ENCODE results near the gene DEFB131B.
"Not testable (repeated sequence)": the region's sequence is repeated elsewhere in the genome, so short reads cannot be mapped to it uniquely, and the experiment has no call there.

Gene DEFB131B, protein sequence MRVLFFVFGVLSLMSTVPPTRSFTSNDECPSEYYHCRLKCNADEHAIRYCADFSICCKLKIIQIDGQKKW

DNA sequence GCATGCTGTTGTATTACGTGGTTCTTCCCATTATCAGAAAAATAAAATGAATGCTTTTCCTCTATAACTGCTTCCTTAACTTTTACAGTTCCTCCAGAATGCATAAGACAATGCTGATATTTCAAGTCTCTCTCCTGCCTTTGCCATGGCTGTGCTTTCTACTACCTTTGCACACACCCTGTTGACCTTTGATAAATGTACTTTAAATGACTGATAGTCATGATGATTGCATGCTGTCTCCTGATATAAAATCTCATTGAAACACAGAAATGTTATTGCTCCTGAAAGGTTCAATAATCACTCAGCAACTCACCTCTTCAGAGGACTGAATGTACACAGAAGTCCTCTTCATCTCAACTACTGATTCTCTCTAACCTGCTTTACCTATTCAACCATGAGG, at the start of gene DEFB131B:
DEFB131B (plus strand) TSS at position 395 of the 400 bp plus-strand sequence; CDS start at position 395, 0 bp downstream.
- not testable (repeated sequence) for DNase-seq

DNA sequence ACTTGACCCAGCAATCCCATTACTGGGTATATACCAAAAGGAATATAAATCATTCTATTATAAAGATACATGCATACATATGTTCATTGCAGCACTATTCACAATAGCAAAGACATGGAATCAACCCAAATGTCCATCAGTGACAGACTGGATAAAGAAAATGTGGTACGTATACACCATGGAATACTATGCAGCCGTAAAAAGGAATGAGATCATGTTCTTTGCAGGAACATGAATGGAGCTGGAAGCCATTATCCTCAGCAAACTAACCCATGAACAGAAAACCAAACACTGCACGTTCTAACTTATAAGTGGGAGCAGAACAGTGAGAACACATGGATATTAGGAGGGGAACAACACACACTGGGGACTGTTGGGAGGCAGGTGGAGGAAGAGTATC, 49.0 kb upstream of the DEFB131B start:
- not testable (repeated sequence) for DNase-seq

DNA sequence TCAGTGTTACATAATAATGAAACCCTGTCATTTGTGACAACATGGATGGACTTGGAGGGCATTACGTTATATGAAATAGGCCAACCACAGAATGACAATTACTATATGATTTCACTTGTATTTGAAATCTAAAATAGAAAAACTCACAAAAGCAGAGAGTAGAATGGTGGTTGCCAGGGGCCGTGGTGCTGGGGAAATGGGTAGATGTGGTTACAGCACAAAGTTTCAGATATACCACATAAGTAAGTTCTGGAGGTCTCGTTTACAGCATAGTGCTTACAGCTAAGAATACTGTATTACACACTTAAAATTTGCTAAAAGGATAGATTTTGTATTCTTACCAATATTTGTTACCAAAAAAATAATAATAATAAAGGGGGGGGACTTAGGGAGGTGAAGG, 48.6 kb upstream of the DEFB131B start:
- not testable (repeated sequence) for DNase-seq

DNA sequence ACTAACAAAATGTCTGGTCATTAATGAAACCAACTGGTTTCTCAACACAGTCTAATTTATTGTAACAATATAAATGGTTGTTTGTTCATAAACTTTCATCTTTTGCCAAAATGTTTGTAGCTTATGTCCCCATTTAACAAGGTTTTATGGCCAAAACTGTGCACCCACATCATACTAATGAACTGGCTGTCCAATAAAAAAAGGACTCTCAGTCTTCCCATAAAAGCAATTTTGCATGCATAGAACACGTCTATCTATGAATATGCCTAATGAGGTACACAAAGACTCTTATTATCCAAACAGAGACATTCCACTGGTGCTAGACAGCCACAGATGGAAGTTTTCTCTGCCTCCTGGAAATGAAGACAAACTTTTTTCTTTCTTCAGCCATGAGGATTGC, 45.4 kb upstream of the DEFB131B start, which contains the start of gene DEFB108B:
DEFB108B (plus strand) TSS at position 390 of the 400 bp plus-strand sequence; CDS start at position 390, 0 bp downstream.
- not testable (repeated sequence) for DNase-seq

DNA sequence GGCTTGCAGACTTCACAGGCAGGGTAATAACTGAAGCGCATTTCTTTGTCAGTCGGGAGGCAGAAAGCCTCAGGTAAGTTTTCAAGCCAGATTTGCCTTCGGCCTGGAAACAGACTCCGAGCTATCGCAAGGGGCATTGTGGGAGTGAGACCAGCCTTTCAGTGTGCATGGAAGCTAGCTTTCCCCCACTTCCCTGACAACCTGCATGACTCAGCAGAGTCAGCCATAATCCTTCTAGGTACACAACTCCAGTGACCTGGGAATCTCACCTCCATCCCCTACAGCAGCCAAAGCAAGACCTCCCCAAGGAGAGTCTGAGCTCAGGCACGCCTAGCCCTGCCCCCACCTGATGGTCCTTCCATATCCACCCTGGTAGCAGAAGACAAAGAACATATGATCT, 35.5 kb upstream of the DEFB131B start:
- DNase-seq: not testable (repeated sequence)

DNA sequence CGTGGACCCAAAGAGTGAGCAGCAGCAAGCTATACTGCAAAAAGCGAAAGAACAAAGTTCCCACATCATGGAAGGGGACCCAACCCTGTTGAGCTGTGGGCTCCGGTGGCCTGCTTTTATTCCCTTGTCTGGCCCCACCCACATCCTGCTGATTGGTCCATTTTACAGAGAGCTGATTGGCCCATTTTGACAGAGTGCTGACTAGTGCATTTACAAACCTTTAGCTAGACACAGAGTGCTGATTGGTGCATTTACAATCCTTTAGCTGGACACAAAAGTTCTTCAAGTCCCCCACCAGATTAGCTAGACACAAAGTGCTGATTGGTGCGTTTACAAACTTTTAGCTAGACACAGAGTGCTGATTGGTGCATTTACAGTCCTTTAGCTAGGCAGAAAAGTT, 34.9 kb upstream of the DEFB131B start:
- DNase-seq: not testable (repeated sequence)

DNA sequence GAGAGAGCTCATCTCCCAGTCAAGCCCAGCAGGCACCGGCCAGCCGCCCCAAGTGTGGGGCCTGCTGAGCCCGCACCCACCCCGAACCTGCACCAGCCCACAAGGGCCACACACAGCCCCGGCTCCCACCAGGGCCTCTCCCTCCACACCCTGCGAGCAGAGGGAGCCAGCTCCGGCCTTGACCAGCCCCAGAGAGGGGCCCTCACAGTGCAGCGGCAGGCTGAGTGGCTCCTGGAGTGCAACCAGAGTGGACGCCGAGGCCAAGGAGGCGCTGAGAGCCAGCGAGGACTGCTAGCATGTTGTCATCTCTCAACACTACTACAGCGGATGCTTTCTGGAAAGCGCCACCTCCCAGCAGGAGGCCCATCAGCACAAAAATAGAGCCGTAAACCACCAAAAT, 34.4 kb upstream of the DEFB131B start:
- DNase-seq: no peak

DNA sequence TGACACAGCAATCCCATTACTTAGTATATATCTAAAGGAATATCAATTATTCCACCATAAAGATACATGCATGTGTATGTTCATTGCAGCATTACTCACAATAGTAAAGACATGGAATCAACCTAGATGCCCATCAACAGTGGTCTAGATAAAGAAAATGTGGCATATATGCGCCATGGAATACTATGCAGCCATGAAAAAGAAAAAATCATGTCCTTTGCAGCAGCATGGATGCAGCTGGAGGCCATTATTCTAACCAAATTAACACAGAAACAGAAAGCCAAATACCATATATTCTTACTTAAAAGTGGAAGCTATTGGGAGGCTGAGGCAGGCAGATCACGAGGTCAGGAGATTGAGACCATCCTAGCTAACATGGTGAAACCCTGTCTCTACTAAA, 24.4 kb upstream of the DEFB131B start:
- DNase-seq: not testable (repeated sequence)

DNA sequence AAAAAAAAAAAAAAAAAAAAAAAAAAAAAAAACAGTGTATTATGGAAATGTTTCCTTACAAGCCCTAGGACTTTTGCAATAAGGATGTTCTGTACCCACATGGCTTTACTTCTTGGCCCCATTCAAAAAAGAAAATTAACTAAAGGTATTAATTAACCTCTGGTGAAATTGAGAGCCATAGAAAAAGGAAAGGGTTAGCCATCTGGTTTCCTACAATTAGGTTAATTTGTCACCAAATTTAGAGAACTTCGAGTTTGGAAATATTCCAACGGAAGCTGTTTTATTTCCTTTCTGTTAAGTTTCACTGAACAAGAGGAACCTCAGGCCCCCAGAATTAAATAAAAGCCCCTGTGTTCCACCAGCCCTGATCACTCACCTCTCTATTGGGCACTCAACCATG, 22.4 kb upstream of the DEFB131B start:
- not testable (repeated sequence) for DNase-seq

DNA sequence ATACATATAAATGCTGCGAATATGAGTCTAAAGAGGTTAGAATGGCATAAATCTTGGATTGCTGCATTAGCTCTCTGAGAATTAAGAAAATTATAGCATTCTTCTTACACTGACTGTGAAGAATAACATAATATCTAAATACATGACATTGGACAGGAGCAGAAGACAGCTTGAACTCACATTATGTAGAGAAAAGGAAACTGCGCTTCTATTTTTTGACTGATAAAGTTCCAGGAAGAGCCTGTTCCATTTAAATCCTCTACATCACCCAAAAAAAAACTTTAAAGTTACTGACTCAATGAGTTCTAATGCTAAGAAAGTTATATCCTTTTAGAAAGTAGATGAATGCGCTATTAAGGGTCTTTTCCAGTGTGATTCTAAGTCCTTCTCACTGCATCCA, 17.4 kb upstream of the DEFB131B start:
- not testable (repeated sequence) for DNase-seq

DNA sequence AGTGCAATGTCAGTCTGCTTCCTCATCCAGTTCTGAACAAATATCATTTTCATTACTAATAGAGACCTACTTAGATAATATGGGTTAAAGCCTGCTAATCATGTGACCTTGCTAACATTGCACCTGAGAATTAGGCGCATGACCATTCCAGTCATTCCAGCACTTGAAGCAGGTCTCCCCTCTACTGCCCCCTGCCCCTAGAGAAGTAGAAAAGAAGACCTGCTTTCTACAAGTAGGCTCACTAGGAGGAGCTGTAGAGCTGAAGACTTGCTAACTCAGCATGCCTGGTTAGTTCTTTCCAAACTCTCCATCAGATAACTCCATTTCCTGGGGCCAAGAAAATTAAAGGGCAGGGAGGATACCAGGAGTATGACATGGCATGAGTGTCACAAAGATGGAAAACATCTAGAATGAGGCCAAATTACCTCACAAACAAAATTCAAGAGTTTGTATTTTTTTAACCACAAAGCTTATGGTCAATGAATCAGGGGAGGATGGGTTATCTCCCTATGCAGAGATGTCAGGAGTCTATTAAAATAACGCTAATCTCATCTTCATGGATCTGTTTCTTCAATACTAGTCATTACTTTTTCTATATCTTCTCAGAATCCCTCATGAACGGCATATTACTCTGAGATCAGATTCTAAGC, 14.2 kb upstream of the DEFB131B start:
- DNase-seq: not testable (repeated sequence)

DNA sequence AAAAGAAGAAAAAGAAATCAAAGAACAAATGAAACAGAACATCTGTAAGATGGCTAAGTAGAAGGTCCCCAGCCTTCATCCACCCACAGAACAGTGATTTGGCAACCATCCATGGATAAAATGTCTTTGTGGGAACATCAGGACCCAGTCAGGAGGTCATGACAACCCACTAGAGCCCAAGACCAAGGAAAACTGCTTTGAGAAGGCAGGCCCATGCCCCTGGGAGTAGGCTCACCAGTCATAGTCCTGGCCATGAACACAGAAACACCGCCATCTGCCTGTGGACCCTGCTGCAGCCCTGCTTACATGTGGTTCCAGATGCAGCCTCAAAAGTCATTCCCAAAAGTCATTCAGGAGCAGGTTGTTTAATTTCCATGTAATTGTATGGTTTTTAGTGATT, 11.0 kb upstream of the DEFB131B start:
- DNase-seq: not testable (repeated sequence)

DNA sequence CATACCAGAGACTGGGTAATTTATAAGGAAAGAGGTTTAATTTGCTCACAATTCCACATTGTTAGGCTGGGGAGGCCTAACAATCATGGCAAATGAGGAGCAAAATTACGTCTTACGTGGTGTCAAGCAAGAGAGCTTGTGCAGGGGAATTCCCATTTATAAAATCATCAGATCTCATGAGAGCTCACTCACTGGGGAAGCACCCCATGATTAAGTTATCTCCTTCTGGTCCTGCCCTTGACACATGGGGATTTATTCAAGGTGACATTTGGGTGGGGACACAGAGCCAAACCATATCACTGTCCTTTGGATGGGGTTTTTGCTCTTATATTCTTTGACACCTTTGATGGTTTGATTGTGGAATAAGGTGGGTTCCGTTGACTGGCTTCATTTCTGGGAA, 8.3 kb upstream of the DEFB131B start:
- DNase-seq: not testable (repeated sequence)

DNA sequence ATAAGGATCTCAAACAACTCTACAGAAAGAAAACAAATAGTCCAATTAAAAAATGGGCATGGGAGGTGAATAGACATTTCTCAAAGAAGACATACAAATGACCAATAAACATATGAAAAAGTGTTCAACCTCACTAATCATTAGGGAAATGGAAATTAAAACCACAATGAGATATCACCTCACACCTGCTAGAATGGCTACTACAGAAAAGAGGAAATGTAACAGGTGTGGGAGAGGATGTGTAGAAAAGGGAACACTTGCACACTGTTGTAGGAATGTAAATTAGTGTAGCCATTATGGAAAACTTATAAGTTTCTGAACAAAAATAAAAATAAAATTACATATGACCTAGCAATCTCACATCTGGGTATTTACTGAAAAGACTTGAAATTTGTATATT, 7.6 kb upstream of the DEFB131B start:
- DNase-seq: not testable (repeated sequence)

DNA sequence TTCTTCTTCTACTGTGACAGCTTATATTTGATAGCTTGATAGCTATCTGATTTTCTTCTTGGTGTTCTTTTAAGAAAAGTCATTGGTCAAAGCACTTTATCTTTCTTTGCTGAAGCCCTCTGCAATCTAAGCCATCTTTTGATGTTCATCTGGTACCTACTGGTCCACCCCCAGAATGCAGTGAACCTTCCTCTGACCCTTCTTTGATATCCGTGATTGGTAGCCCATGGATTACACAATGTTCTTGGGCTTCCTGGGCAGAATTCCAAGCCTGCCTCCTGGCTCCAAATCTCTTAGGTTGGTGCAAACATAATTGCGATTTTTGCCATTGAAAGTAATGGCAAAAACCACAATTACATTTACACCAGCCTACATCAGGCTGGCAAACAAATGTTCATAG, 2.0 kb upstream of the DEFB131B start:
- DNase-seq: not testable (repeated sequence)

DNA sequence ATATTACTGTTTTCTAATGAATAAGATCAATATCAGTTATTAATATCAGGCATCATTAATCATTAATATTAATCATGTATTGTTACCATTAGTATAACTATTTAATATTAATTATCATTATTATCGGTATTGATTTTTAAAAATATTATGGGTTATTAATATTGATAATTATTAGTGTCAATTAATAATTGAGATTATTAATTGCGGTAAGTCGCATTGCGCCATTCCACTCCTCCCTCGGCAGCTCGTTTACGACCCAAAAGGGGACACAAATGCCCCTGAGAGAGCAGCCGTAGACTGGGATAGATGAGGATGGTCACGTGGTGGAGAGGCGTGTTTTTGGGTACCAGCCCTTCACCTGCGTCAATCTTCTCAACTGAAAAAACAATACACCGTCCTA, 7.6 kb downstream of the DEFB131B start:
- not testable (repeated sequence) for DNase-seq

DNA sequence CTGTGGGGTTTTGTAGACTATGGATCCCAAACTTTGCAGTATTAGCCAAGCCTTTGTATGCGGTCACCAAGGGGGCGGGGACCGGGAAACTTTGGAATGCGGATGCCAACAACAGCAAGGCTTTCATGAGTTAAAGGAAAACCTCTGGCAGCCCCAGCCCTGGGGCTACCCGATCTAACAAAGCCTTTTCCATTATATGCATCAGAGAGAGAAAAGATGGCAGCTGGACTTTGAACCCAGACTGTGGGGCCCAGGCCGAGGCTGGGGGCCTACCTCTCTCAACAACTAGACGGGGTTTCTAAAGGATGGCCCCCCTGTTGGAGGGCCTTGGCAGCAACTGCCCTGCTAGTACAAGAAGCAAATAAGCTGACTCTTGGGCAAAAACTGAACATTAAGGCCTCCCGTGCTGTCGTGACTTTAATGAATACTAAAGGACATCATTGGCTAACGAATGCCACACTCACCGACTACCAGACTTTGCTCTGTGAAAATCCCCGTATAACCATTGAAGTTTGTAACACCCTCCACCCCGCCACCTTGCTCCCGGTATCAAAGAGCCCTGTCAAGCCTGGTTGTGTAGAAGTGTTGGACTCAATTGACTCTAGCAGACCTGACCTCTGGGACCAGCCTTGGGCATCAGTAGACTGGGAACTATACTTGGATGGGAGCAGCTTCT, 10.2 kb downstream of the DEFB131B start:
- not testable (repeated sequence) for DNase-seq

DNA sequence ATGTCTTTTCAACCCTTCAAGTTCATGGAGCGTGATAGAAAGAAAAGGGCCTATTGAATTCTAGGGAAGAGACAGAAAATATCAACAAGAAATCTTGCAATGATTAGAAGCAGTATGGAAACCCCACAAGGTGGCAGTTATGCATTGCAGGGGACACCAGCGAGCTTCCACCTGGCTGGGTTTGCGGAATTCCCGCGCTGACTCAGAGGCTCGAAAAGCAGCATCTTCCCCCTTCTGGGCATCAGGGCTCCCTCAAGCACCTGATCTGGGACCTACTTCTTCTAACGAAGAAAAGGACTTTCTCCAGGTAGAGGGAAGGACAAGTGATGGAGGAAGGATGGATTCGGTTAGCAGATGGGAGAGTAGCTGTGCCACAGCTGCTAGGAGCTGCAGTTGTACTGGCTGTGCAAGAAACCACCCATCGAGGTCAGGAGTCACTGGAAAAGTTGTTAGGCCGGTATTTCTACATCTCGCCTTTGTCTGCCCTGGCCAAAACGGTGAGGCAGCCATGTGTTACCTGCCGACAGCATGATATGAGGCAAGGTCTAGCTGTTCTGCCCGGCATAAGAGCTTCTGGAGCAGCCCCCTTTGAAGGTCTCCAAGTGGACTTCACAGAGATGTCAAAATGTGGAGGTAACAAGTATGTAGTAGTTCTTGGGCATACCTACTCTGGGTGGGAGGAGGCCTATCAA, 11.1 kb downstream of the DEFB131B start:
- not testable (repeated sequence) for DNase-seq

DNA sequence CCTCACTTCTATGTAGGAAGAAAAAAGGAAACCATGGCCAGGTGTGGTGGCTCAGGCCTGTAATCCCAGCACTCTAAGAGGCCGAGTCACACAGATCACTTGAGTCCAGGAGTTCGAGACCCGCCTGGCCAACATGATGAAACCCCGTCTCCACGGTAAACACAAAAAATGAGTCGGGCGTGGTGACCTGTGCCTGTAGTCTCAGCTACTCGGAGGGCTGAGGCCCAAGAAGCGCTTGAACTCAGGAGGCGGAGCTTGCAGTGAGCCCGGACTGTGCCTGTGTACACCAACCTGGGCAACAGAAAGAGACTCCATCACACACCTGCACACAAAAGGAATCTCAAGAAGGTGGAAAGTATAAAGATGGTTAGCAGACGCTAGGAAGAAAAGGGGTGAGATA, 17.7 kb downstream of the DEFB131B start:
- DNase-seq: no peak

DNA sequence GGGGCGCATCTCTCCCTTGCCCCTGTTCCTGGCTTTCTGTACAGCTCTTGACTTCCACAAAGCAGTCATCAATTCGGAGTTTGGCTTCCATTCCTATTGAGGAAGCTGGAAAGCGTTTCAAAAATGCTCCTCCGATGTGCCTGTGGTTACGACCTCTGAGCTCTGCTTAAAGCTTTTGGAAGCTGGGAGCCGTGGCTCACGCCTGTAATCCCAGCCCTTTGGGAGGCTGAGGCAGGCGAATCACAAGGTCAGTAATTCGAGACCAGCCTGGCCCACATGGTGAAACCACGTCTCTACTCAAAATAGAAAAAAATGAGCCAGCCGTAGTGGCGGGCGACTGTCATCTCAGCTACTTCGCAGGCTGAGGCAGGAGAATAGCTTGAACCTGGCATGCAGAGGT, 22.9 kb downstream of the DEFB131B start:
- DNase-seq: peak; percentile 25

DNA sequence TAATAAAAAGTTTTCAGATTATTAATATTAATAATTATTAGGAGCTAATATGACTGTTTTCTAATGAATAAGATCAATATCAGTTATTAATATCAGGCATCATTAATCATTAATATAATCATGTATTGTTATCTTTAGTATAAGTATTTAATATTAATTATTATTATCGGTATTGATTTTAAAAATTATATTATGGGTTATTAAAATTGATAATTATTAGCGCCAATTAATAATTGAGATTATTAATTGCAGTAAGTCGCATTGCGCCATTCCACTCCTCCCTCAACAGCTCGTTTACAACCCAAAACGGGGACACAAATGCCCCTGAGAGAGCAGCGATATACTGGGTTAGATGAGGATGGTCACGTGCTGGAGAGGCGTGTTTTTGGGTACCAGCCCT, 30.0 kb downstream of the DEFB131B start:
- no peak for DNase-seq

DNA sequence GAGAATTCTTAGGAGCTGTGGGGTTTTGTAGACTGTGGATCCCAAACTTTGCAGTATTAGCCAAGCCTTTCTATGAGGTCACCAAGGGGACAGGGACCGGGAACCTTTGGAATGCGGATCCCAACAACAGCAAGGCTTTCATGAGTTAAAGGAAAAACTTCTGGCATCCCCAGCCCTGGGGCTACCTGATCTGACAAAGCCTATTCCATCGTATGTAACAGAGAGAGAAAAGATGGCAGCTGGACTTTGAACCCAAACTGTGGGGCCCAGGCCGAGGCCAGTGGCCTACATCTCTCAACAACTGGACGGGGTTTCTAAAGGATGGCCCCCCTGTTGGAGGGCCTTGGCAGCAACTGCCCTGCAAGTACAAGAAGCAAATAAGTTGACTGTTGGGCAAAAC, 32.5 kb downstream of the DEFB131B start:
- not testable (repeated sequence) for DNase-seq

DNA sequence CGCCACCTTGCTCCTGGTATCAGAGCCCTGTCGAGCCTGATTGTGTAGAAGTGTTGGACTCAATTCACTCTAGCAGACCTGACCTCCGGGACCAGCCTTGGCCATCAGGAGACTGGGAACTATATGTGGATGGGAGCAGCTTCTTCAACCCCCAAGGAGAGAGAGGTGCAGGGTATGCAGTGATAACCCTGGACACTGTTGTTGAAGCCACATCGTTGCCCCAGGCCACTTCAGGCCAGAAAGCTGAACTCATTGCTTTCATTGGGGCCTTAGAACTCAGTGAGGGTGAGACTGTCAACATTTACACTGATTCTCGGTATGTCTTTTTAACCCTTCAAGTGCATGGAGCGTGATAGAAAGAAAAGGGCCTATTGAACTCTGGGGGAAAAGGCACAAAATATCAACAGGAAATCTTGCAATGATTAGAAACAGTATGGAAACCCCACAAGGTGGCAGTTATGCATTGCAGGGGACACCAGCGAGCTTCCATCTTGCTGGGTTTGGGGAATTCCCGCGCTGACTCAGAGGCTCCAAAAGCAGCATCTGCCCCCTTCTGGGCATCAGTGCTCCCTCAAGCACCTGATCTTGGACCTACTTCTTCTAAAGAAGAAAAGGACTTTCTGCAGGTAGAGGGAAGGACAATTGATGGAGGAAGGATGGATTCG, 33.2 kb downstream of the DEFB131B start:
- DNase-seq: not testable (repeated sequence)
